Left forelimb (tissue), 1 donor: Measurements from ENCODE around the gene PTGDS.

Experiments used
- DNase-seq: peaks from one replicate; pipeline ENCODE4 v3.0.0-alpha.2; 2018; ENCODE audit warnings: low spot score

PTGDS gene

DNA sequence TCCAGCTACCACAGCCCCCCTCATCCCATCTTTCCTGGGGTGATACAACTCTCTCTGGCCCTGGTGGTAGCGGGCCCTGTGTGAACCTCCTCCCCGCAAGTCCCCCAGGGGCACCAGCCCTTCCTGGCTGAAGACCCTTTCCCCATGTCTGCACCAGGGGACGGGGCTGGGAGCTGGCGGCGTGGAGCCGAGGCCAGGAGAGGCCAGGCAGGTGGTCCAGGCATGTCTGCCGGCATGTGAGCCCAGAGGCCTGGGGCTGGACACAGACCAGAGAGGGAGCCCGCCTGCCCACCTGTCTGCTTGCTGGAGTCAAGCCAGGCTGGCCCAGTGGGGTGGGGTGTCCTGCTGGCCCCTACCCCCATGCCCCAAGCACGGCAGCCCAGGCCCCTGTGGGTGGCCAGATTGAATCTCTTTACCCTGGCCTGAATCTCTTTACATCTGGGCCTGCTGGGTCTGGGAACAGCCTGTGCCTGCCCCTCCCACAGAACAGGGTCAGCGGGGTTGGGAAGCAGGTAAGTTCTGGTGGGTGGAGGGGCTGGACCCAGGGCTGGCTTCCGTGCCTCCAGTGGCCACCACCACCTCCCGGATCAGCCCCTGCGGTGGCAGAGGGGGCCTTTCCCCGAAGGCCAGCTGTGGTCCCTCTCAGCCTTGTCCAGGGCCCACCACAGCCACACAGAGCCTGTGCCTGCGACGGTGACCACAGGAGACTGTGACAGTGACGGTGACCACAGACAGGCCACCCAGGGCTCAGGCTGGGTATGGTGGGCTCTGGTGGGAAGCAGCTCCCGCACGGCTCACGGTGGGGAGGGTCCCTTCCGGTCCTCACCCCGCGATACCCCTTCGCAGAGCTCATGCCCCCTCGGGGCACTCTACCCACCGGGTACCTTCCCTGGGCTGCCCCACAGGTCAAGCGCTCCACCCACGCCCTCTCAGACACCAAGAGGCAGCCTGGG lies 18.1 kb upstream of the PTGDS start:
- DNase-seq, result no peak

DNA sequence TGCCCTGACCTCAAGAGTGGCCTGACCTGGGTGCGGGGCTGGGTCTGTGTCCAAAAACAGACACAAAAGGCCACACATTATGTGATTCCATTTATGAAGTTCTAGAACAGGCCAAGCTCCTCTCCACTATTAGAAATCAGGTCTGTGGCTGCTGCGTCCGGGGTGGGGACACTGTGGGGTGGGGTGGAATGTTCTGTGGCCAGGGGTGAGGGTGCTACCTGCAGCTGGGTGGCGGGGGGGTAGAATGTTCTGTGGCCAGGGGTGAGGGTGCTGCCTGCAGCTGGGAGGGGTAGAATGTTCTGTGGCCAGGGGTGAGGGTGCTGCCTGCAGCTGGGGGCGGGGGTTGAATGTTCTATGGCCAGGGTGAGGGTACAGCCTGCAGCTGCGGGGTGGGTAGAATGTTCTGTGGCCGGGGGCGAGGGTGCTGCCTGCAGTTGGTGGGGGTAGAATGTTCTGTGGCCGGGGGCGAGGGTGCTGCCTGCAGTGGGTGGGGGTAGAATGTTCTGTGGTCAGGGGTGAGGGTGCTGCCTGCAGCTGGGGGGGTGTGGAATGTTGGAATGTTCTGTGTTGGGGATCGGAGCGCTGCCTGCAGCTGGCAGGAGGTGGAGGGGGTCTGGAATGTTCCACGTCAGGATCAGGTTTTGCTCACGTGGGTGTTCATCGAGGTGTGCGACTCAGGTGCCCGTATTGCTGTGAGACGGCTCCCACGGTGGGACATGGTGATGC lies 16.9 kb upstream of the PTGDS start:
- DNase-seq, result no peak

DNA sequence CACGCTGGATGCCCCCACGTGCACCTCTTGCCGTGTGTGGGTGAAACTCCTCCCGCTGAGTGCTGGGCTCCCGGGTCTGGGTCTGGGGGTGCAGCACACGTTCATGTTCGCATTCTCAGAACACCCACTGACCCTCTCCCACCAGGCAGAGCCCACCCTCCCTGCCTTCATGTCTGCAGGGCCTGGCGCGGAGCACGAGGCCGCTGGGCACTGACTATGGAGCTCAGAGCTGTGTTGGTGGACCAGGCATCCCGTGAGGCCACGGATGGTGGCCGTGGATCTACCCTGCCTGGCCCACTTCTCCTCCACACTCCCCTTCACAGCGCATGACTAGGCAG lies 16.4 kb upstream of the PTGDS start:
- no peak for DNase-seq

DNA sequence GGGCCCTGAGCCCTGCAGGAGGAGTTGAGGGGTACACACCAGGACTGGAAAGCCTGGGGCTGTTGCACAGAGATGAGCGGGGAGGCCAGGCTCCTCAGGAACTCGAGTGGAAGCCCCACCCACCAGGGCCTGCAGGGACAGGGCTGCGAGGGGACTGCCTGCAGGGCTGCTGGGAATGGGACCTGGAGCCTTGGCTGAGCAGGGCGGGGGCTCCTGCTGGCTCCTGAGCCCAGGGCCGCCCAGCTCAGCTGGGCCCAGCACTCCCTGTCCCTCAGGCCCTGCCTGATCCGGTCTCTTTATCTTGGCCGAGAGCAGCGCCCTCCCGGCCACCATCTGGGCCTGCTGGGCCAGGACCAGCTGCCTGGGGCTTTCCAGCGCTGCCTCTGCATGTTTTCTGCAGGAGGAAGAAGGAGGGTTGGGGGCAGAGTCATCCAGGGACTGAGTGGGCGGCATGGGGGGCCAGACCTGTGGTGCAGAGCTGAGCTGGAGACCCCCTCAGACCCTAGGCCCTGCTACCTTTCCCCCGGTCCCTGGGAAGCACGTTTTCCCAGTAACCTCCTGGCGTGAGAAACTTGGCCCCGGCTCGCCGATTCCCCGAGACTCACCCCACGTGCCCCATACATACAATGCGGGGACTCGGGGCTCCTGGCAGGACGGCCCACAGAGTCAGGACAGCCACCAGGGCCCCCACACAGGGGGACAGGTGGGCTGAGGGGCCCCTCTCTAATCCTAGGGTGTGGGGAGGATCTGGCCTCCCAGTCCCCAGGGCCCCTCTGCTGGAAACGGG lies 15.8 kb upstream of the PTGDS start:
- no peak for DNase-seq

DNA sequence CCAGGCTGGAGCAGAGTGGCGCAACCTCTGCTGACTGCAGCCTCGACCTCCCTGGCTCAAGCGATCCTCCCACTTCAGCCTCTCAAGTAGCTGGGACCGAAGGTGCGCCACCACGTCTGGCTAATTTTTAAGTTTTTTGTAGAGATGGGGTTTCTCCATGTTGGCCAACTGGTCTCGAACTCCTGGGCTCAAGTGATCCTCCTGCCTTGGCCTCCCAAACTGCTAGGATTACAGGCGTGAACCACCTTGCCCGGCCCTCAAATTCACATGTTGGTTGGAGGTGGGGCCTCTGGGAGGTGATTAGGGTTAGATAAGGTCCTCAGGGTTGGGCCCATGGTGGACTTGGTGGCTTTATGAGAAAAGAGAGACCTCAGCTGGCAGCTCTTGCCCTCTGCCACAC lies 15.1 kb upstream of the PTGDS start:
- no peak for DNase-seq

DNA sequence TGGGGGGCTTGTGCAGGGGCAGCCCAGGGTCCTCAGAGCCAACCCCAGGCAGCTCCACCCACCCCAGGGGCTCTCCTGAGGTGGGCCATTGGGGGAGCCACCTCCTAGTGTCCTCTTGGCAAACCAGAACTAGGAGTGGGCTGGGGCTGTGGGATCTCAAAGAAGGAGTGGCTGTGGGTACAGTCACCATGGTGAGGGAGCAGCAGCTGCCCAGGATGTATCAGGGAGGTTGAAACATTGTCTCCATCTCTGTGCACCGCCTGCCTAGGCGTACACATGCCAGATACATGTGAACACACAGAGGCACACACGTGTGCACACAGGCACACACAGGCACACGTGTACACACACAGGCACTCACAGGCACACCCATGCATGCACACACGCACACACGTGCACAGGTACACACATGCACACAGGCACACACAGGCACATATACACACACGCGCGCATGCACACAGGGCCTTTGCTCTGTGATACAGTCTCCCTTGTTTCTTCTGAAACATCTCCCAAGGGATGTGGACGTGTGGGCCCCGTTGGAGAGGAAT lies 14.5 kb upstream of the PTGDS start:
- DNase-seq, result no peak

DNA sequence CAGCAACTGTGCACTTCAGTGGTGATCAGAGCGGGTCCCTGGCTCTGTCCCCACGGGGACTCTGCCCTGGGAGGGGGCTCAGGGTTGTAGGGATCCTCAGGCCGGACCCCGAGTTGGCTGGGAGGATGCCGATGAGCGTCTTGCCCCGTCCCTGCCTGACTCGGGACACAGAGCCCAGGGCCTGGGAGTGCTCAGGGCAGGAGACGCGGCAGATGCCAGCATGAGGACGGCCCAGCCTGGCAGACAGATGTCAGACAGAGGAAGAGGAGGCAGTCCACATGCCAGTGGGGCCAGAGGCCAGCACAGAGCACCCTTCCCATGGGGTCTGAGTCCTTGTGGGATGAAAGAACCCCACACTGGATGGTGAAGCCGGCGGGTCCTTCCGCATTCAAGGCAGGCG lies 14.0 kb upstream of the PTGDS start:
- DNase-seq, result no peak

DNA sequence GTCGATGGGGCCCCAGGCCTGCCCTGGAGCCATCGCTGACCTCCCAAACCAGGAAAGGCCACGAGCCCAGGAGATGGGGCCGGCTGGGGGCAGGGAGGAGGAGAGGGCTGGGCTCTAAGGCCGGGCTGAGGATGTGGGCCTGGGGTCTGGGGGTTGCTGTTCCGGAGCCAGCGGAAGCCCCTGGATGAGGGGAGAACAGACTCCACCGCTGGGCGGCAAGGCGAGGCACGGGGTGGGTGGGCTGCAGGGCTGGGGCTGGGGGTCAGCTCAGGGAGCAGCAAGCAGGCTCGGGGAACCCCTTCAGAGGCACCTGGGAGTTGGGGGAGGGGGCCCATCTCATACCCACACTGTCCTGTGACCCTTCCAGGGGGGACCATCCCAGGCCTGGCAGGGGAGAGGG lies 13.6 kb upstream of the PTGDS start:
- no peak for DNase-seq

DNA sequence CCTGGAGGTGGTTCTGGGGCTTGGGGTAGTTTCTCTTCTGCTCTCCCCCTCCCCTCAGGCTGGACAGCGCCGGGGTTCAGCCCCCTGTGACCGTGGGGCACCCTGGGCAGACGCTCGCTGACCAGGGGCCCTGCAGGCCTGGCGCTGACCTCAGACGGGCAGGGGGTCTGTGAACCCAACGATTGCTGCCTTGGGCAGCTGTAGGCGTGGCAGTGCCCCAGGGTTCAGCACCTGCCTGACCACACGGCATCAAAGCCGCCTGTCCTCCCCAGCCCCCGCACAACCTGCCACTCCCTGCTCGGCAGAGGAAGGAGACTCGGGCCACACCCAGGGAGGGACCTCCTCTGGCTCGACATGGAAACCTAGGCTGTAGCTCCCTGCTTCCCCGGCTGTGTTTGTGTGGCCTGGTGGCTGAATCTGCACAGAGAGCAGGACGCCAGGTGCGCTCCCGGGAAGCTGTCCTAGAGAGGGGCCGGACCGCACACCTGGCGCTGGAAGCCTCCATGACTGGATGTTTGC lies 13.1 kb upstream of the PTGDS start:
- DNase-seq, result no peak

DNA sequence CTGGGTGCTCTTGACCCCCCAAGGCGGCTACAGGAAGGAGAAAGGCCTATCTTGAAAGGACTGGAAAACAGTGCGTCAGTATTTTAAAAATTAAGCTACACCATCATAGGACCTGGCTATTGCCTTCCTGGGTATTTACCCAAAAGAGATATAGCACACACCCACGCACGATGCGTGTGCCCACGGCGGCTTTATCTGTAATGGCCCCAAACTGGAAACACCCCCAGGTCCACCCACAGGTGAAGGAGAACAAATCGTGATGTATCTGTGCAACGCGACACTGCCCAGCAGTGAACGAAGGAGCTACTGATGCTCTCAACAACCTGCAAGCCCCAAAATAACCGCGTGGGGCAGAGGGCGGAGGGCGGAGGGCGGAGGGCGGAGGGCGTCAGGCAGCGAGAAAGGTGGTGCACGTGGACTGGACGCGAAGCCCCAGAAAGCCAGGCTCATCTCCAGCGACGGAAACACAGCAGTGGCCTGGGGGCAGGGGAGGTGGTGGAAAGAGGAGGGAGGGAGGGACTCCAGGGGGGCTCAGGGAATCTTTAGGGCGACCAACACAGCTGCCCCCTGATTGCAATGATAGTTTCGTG lies 12.4 kb upstream of the PTGDS start:
- DNase-seq, result no peak

DNA sequence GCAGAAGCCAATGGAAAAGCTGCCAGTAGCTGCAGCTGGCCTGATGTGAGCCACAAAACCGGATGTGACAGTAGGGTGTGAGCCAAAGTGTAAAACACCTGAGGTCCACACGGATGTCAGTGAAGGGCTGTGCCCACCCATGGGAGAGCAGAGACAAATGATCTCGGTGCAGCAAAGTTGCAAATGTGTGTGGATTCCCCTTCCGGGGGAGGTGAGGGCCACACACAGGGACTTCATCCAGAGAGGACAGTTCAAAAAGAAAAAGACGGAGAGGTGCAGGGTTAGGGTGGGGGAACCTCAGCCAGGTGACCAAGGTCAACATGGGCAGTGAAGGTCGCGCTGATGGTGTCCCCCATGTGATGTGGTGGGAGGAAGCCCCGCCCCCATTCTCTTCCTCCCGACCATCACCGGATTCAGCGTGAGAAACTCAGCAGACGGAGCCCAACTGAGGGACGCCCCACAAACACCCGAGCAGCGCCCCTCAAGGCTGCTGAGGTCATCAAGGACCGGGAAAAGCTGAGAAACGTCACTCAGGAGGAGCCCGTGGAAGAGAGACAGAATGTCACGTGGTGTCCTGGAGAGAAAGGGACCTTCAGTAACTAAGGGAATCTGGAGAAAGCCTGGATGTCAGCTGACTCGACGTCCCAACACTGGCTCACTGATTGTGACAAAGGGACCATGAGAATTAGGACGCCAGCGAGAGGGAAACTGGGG lies 11.4 kb upstream of the PTGDS start:
- DNase-seq, result no peak

DNA sequence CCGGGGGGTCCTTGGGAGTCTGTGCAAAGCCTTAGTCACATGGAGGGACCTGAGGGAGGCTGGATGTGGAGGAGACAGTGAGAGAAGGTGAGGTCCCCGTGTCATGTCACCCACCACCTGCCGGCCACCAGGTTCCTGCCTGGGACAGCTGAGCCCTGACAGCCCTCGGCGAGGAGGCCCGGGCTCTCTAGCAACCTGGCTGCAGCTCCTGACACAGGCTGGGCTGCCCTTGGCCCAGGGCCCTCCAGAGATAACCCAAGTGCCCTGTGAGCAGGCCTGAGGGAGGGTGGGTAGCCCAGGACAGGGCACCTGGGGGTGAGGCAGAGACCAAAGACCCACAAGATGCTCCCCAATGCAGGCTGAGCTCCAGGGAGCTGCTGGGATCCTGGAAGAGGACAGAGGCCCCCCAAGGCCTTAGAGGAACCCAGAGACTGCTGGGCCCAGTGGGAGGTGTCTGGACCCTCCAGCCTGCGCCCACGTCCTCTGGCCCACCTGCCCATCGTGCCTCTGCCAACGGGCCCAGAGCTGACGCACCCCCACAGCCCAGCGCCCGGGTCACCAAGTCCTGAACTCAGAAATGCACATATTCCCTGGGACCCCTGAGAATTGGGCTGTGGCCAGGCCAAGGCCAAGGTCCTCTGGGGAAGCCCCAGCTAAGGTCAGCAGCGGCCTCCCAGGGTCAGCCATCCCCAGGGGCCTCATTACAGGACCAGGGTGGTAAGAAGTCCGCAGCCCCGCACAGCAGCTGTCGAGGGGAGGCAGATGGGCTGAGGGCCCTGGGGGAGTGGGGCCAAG lies 8.8 kb upstream of the PTGDS start:
- no peak for DNase-seq

DNA sequence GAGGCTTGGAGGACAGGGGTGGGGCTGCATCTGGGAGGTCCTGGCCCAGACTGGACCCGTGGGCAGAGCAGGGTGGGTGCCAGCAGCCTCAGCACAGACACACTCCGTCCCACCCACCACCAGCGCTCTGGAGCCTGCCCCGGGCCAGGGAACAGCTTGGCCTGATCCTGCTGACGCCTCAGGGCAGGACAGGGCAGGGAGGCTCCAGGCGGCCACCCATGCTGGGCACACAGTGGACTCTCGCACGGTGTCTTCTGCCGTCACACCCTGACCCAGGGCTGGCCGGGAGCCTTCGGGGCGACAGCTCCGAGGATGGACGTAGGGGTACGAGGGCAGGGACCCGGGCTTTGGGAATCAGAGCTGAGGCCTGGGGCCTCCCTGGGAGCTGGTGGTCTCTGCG lies 8.2 kb upstream of the PTGDS start:
- no peak for DNase-seq

DNA sequence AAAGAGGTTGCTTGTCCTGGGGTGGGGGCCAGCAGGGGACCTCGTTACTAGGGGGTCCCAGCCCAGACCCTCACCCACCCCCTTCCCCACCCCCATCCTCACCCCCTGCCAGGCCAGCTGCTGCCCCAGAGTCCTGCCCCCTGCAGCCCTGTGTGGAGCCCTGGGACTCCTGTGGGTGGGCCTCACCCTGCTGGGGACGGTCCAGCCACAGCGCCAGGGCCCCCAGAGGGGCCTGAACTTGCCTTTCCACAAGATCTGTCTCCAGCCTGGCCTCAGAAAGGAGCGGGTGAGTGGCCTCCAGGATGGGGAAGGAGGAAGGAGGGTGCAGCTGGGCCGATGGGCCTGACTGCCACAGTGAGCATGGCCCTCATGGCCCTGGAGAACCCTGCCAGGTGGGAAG lies 7.5 kb upstream of the PTGDS start:
- no peak for DNase-seq

DNA sequence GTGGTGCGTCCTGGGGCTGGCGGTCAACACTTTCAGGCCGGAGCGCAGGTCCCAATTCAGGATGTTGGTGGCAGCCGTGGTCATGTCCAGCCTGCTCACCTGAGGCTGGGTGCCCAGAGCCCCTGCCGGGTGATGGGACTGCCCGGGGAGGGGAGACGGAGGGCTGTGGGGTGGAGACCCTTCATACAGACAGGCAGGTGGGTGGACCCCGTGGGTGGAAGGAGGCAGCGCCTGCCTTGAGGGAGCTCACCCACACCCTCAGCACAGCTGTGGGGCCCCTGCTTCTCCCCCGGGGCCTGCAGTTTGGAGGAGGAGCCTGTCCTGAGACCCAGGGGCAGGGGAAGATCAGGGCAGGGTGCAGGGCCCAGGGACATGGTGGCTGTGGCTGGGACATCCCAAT lies 6.9 kb upstream of the PTGDS start:
- no peak for DNase-seq

DNA sequence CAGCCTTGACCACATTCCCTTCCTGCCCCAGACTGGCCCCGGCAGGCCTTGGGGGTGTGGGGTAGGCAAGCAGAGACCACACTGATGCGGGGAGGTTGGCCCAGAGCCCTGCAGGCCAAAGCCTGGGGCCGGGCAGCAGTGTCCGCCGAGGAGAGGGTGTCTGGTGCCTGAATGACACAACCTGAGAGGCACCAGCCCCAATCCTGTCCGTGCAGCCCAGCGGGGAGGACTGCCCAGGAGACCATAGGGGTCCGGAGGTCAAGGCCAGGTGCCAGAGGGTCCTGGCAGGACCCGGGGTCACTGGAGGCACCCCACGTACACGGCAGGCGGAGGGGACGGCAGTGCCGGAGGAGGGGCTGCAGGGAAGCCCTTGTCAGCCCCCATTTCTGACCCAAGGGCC lies 5.6 kb upstream of the PTGDS start:
- DNase-seq, result no peak

DNA sequence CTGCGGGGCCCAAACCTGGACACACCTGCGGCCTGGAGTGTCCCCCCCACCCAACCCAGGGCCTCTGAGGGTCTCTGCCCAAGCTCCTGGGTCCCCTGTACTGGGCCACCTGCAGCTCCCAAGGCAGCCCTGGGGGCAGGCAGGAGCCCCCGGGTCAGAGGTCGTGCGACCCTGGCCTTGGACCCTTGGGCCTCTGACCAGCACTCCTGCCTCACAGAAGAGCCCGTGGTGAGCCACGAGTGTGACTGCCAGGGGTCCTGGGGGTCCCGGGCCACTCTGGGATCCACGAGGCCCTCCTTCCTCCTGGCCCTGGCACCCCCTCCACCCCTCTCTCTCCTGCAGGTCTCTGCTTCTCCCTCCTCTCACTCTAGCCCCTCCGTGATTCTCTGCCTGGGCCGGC lies 5.0 kb upstream of the PTGDS start:
- DNase-seq, result no peak

DNA sequence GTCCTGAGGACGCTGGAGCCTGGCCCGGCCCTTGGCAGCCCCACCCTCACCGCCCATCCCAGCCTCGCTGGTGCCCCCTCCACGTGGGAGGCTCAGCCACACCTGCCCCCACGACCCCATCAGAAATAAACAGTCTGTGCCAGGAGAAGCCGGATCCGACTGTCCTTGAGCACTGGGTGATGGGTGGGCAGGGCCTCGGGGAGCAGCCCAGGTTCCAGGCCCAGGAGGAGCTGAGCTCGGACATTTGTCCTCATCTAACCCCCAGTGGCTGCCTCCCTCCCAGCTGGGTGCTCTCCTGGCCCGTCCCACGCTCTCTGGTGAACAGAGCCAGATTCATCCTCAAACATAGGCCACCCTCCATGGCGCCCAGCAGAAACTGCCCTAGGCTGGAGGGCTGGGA lies 4.6 kb upstream of the PTGDS start:
- no peak for DNase-seq

DNA sequence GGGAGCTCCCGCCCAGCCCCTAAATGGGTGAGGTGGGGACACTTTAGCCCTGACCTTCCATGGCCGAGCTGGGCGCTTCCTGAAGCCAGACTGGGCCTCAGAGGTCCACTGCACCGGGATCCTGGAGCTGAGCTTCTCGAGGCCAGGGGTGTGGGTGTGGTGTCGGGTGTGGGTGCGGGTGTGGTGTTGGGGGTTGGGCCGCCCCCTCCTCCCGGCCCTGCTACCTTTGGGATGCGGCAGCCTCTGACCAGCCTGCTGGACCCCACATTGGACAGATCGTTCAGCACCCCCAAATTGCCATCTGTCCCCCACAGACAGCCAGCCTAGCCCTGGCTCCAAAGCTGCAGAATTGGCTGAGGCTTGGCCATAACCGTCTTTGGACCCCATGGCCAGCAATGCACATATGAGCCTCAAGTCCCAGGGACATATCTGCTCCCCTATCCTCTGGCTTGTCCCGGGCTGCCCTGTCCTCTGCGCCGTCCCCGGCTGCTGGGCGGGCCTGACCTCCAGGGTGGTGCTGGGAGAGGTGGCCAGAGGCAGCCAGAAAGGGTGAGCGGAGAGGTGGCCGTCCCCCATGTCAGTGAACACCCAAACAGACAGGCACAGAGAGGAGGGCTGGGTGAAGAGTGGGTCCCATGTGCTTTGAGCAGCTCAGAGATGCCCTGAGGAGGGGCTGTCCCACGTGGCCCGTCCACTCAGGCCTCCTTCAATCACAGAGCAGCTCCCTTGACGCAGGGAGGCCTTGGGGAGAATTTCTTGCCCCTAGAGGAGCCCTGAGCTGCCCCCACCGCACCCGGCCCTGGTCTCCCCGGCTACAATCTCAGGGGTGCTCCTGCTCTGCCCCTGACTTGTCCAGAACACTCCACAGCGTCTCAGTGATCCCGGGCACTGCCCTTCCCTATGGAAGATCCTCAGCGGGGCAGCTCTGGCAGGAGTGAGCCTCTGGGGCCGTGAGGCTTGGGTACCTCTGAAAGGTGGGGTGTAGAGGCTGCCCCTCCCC lies 3.4 kb upstream of the PTGDS start:
- DNase-seq, result no peak
